HG02852 (cell line): ENCODE data around the gene POLR2J2.
"Not testable (repeated sequence)": the region's sequence is repeated elsewhere in the genome, so short reads cannot be mapped to it uniquely, and the experiment has no call there.

Experiments used
- ATAC-seq: cut with Tn5 transposase; IDR thresholded peaks from one replicate; pipeline ENCODE4 v1.9.1; 2021; ENCODE audit warnings: mild to moderate bottlenecking, moderate library complexity; ENCODE audit not compliant: unreplicated experiment

Gene POLR2J2

DNA sequence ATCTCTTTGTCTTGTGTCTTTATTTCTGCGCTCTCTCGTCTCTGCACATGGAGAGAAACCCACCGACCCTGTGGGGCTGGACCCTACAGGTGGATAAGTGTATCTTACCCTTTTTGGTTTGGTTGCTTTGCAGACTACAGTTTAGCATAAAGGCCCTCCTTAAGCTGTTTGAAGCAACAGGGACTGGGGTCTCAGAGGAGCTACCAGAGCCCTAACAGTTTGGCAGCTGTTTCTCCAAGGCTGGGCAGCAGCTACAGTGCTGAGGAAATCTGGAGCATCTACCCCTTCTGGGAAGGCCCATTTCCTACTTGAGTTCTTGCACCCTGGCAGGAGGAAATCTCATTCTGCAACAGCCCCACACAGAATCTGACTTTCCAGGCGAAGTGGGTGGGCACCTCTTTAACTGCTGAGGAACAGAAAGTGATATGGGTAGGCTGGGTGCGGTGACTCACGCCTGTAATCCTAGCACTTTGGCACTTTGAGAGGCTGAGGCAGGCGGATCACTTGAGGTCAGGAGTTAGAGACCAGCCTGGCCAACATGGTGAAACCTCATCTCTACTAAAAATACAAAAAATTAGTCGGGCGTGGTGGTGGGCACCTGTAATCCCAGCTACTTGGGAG lies 2.1 kb upstream of the POLR2J2 start:
- ATAC-seq = not testable (repeated sequence)

DNA sequence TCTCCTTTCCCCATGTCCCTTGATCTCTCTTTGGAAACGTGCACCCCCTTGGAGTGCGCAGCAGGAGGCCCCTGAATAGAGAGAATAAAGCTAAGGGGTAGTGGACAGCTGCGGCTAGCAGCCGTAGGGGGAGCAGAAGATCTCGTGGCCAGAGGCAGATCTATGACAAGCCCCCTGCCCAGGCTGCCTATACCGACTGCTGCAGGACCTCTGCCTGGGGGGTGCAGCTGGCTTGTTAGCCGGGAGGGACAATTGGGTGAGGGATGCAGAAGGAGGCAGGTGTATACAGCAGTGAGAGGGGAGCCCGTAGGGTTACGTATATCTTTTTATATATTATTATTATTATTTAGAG lies 469 bp upstream of the POLR2J2 start:
- peak; percentile 30 for ATAC-seq

DNA sequence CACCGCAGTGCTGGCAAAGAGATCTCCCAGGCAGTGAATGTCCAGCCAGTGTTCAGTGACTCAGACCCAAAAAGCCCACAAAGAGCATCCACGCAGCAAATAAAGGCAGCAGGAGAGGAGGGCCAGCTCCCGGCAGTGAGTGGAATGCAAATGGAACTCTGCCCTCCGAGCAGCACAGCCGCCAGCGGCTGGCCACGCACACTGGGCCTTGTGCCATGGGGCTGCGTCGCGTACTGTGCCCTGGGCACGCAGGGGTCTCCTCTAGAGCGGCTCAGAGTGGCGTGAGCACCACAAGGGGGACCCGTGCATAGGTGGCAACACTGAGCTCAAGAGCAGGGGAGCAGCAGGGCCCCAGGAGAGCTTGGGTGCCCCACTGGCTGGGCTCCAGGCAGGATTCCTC lies 3.9 kb downstream of the POLR2J2 start:
- not testable (repeated sequence) for ATAC-seq

DNA sequence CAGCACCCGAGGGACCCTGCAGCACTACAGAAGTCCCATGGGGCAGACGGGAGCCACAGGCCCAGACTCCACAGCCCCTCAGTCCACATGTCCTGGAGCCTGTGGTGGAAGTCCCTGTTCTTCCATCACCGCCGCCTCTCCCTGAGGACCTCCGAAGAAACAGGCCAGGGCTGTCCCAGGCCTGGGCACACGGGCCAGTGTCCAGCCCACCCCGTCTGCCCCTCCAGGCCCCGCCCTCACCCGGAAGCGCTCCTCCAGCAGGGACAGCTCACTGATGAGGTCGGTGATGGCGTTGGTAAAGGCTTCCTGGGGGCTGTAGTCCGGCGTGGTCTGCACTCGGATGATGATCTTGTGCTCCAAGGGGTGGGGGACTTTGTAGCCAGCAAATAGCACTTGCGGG lies 4.6 kb downstream of the POLR2J2 start:
- ATAC-seq = not testable (repeated sequence)

DNA sequence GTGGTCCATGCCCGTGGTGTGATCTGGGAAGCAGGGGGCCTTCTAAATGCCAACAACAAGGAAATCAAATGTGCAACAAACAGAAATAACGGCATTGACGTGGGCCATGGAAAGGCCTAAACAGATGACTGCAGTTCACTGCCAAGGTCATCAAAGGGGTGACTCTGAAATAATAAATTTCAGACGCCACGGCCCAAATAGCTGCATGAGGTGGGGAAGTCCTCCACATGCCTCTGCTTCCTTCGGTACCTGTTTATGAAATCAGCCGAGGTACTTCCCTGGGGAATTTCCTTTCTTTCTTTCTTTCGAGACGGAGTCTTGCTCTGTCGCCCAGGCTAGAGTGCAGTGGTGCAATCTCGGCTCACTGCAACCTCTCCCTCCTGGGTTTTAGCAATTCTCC lies 6.7 kb downstream of the POLR2J2 start:
- ATAC-seq = not testable (repeated sequence)

DNA sequence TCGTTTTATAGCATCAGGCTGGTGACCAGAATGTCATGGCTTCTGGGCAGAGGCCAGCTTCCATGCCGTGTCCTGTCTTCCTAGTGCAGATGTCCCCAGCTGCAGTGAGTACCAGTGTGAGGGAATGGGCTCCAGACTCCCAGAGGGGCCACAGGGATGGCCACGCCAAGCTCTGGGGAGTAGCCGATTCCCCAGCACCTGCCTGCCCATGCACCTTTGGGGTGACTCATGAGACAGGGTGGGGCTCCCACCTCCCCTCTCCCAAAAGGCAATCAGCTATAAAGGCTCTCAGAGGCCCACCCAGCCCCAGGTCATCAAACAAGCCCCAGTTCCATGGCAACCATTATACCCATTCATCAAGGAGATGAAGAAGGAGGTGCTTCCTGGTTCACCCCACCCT lies 21.5 kb downstream of the POLR2J2 start, which contains the start of gene SPDYE2B:
TSS of gene SPDYE2B (plus strand) at position 396 of the 400 bp plus-strand sequence. CDS start 2,030 bp downstream, outside the sequence.
- not testable (repeated sequence) for ATAC-seq

DNA sequence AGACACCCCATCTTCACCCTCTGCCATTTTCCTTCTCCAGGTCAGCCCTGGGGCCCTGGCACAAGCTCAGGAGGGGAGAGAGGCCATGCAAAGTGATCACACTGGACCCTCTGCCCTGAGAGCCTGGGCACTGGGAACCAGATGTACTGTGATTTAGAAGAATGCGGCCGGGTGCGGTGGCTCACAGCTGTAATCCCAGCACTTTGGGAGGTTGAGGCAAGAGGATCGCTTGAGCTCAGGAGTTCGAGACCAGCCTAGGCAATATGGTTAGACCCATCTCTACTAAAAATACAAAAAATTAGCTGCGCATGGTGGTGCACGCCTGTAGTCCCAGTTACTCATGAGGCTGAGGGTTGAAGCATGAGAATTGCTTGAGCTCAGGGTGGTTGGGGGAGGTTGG lies 23.6 kb downstream of the POLR2J2 start:
- not testable (repeated sequence) for ATAC-seq

DNA sequence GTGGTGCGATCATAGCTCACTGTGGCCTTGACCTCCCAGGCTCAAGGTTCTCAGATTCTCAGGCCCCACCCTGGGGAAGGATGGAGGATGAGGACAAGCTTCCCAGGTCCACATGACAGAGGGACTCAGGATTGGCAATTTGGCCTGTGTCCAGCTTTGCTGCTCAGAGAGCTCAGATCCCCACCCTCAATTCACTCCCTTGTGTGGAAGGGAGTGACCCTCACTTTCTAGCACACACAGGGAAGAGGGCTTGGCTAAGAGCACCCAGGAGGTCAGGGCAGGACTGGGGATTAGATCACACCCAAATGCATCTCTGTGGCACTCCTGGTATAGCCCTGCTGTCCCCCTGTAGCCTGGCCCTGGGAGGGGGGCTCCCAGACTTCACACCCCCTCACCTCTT lies 28.1 kb downstream of the POLR2J2 start:
- not testable (repeated sequence) for ATAC-seq

DNA sequence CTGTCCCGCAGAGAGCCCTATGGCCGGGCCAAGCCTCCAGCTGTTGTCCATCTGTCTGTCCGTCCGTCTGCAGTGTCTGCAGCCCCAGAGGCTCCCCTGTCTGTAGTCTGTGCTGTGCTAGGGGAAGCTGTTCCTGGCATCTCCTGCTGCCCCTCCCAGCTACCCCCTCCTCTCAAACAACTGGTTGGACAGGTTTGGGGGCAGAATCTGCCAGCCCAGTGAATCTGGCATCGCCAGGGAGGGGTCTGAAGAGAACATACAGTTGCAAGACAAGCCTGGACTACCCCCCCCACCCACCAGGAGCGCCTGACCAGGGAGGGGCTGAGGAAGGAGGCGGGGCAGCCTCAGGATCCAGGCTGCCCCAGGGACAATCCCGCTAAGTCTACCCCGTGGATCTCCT lies 28.8 kb downstream of the POLR2J2 start, which contains the start of gene UPK3BL1:
TSS of gene UPK3BL1 (minus strand) at position 101 of the 400 bp plus-strand sequence. CDS start at position 51, 50 bp downstream.
- ATAC-seq = not testable (repeated sequence)

DNA sequence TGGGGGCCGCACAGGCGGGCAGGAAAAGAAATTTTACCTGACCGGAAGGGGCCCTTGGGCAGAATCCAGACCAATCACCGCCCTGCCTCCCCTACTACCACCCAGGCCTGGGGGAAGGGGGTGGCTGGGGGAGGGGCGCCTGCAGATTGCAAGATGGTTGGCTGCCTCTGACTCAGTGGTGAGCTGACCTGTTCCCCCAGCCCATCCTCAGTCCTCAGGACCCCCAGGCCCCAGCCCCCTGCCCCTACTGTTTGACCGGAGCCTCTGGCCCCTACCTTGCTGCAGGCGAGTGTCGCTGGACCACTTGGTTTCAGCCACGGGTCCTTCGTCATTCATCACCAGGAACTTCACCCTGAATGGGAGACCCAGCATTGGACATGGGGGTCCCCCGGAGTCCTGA lies 32.6 kb downstream of the POLR2J2 start:
- peak; percentile 24 for ATAC-seq

DNA sequence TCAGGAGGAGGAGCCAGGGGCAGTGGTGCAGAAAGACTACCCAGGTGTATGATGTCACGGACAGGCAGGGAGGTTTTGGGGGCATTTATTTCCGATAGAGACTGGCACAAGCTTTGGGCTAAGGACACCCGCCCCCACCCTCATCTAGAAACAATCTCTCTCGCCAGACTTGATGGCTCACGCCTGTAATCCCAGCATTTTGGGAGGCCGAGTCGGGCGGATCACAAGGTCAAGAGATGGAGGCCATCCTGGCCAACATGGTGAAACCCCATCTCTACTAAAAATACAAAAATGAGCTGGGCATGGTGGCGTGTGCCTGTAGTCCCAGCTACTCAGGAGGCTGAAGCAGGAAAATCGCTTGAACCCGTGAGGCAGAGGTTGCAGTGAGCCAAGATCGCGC lies 34.5 kb downstream of the POLR2J2 start:
- not testable (repeated sequence) for ATAC-seq

DNA sequence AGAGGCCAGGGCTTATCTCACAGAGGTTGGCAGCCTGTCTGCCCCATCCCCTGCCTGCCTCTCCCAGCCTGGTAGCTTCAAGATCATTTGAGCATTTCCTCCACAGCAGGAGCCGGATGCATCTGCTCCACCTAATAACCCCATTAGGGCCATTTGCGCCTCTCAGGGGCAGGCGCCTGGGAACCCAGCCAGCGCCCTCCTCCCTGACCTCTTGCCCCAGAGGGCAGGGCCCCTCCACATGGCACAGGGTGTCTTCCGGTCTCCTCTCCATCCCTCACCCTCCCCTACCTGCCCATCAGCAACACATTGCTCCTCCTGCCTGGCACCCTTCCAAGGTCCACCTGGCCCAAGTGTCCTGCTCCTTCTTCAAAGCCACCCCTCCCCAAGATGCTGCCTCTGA lies 36.1 kb downstream of the POLR2J2 start:
- ATAC-seq = not testable (repeated sequence)

DNA sequence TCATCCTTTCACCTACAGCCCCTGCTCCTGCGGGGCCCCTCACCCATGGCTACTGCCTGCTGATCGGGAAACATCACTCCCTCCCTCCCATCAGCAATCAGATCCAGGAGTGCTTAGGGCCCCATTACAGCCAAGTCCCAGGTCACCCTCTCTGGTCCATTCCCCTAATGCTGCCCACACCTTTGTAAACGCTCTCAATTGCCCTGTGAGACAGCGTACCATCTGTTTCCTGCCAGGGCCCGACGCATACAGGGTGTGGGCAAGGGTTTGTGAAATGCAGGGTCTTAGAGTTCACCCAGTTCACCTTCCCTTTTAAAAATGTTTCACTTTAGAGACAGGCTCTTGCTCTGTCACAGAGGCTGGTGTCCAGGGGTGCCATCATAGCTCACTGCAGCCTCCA lies 37.2 kb downstream of the POLR2J2 start:
- not testable (repeated sequence) for ATAC-seq

DNA sequence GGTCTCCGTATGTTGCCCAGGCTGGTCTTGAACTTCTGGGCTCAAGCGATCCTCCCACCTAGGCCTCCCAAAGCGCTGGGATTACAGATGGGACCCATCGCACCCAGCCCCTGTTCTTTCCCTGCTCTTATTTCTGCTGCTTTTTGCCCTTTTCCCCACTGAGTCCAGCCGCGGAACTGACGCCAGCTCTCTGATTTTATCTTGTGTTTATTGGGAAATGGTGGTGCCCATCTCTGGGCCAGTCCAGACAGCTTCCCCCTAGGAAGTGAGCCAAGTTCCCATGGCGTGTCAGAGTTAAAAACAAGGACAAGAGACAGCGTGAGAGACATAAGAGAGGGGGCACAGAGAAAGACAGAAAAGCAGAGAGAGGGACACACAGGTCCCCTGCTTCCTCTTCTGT lies 40.8 kb downstream of the POLR2J2 start:
- not testable (repeated sequence) for ATAC-seq

DNA sequence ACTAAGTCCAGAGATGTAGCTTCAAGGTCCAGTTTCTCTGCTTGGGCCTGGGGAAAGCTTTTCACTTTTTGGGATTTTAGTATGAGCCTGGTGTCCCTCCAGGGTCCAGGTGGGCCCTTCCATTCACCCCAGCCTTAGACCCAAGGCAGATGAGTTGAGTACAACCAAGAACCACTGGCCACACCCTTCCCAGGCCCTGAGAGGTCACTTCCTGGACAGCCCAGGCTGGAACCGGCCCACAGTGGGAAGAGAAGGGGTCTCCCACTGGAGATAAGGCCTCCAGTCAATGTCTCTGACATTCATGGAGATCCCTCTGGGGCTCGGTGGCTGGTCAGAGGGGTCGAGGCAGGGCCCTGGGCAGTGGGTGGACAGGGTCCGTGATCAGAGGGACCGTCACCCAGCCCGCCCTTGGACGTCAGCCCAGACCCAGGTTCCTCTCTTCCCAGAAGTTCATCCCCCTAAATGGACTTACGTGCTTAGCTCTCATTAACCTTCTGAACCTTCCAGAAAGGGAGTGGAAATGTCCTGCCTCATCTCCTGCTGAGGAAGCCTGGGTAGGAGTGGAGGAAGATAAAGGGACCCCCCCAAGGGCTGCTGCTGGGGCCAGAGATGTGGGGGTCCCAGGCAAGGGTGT lies 44.1 kb downstream of the POLR2J2 start:
- ATAC-seq = not testable (repeated sequence)

DNA sequence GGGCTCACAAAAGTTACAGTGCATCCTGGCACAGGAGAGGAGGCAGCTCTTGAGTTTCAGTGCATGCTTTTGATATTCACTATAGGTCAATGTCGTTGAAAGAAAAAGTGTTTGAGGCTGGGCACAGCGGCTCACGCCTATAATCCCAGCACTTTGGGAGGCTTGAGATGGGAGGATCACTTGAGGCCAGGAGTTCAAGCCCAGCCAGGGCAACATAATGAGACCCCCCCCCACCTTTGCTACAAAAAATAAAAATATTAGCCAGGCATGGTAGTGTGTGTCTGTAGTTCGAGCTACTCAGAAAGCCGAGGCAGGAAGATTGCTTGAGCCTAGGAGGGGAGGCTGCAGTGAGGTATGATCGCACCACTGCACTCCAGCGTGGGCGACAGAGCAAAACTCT lies 53.3 kb downstream of the POLR2J2 start:
- ATAC-seq = not testable (repeated sequence)

DNA sequence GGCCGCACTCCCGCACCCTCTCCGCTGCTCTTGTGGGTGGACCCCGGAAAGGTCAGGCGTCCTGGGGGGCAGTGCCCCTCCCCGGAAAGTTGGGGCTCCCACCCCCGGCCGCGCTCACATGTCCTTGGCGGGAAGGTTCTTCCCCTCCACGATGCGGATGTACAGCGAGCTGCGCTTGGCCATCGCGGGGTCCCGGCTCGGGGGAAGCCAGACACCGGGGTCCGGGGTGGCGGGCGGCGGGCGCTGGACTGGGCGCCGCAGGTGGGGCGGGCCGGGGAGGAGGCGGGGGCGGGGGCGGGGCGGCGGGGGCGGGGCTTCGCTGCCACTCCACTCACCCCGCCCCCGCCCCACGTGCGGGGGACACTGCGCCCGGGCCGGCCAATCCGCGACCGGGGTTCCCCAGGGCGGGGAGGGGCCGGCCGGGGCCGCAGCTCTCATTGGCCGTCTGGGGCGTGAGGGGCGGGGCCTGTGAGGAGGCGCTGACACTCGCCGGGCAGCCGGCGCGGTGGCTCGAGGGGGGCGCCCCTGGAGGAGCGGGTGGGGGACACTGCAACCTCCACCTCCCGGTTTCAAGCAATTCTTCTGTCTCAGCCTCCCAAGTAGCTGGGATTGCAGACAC lies 54.8 kb downstream of the POLR2J2 start, which contains the start of gene RASA4:
TSS of gene RASA4 (minus strand) at position 250 of the 619 bp plus-strand sequence. CDS start at position 183, 67 bp downstream.
- ATAC-seq = peak; percentile 66
